ENCODE measurements around the gene TMEM92.
"Not testable (repeated sequence)": the region's sequence is repeated elsewhere in the genome, so short reads cannot be mapped to it uniquely, and the experiment has no call there.

Gene TMEM92

DNA sequence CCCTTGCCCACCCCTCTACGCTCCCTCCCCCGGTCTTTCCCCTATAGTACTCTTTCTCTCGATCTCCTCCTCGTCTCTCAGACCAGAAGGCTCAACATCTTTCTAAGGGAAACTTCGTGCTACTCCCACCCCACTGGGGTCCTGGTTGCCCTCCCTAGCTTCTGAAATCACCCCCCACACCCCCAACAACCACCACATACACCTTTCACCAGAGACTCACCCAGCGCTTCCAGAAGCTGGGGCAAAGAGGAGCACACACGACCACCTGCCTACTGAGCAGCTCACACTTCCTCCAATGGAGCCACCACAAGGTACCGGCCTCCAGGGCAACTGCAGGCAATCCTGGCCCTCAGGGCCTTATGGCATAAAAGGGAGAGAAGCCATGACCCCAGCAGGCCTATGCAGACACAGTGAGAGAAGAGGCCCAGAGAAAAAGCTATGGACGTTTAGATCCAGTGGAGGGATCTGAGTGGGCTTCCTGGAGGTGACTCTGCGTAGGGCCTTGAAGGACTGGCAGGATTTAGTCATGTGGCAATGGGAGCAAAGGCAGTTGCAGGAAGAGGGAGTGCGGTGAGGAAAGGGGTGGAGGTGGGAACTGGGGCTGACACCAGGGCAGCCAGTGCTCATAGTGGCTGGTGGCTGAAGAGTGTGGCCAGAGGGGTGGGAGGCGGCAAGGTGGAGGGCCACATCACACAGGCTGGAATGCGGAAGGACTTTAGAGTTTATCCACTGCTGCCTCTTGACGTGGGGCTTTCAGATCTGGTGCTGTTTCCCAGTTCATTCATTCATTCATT lies 12.1 kb upstream of the TMEM92 start:
- no peak for DNase-seq

DNA sequence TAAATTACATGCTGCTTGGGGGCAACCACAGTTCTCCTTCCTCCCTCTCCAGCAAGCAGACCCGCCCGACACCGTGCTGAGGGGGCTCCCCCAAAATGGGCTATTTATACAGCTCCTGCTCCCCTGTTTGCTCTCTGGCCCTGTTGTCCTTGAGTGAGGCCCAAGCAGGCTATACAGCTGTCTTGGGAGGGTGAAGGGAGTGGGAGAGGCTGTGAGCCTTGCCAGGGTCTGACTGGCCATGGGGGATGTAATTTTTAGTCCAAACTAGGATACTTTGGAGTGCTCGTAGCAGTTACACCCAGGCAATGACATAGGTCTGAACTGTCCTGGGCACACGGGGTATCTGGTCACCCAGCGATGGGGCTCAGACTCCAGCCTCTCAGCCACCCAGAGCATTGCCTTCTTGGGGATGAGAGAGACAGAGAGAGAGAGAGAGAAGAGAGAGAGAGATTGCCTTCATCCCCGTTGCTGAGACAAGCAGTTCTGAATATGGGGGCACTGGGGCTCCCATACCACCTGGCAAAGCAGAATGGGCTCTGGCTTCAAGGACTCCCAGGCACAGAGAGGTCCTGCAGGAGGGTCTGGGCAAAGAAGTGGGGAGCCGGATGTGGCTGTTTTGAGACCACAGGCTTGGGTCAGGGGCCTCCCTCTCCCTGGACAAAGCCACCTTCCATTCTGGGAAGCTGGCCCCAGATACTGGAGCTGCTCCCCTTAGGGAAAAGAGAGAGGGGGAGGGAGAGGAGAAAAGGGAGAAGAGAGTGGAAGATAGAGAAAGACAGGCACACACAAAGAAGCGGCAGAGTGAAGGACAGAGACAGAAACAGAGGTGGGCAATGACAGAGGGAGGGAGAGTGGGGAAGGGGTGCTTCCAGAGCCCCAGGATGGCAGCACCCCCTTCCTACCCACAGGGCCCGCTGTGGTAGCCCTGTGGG lies 10.7 kb upstream of the TMEM92 start:
- no peak for DNase-seq

DNA sequence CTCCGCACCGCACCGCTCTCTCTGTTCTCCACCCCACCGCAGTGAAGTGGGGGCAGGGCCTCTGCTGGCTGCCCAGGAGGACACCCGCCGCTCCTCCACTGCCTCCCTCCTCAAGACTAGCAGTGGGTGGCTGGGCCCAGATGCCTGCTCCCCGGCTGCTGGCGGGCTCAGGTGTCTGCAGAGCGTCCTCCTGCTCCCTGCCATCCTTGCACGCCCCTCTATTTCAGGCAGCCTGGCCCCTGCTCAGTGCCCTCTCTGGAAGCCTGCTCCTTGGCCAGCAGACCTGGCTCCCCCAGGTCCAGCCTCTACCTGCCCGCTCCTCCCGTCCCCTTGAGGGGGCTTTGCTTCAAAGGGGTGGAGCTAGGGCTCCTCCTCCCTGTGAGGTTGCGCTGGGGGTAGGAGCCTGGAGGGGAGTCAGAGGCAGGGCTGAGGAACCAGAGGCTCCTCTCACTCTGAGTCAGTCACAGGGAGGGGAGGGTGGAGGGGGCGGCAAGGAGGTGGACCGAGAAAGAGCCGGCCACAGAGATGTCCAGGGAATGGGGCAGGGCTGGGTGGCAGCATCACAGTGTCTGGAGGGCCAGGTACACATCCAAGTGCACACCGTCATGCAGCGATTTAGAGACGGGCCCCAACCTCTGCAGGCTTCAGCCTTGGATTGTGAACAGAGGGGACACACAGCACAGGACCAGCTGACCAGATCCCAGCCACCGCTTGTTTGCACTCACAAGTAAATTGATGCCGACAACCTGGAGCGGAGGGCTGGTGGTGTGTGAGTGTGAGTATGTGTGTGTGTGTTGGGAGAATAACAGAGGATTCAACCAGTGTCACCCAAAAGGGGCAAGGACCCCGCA lies 9.8 kb upstream of the TMEM92 start:
- DNase-seq: no peak

DNA sequence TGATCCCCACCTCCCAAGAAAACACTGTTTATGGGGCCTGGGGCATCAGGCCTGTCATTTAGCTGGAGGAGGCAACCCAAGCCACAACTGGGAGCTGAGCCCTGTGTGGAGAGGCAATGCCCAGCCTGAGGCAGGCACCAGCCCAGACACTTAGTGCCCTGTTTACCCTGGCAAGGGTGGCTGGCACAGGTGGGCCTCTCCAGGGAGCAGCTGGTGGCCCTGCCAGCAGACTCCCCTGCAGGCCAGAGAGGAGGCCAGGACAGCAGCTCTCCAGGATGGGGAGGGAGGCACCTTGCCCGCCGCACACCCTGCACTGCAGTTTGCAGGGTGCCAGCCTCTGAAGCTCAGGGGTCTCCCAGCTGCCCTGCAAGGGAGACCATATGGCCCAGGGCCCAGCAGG lies 9.1 kb upstream of the TMEM92 start:
- DNase-seq: no peak

DNA sequence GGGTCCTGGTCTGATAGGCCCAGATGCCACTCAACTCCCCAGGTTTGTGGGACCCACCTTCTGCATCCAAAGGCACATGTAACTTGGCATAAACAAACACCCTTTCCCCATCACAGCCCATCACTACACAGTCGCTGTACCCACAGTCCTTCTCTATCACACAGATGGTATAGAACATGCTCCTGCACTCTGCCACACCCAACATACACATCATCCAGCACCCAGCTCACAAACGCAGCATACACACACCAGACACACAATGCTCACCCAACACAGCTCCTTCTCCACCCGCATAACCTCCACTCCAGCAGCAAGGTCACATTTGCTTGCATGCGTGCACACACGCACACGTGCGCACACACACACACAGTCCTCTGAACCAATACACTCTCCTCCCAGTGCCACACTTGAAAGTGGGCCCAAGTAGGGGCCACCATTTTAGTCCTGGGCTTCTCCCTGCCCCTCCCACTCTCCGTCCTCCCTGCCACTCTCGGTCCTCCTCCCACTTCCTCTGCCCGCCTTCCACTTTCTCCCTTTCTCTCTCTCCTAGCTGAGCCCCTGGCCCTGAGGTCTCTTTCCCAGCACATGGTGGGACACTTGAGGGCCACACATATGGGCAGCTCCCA lies 8.5 kb upstream of the TMEM92 start:
- DNase-seq: no peak

DNA sequence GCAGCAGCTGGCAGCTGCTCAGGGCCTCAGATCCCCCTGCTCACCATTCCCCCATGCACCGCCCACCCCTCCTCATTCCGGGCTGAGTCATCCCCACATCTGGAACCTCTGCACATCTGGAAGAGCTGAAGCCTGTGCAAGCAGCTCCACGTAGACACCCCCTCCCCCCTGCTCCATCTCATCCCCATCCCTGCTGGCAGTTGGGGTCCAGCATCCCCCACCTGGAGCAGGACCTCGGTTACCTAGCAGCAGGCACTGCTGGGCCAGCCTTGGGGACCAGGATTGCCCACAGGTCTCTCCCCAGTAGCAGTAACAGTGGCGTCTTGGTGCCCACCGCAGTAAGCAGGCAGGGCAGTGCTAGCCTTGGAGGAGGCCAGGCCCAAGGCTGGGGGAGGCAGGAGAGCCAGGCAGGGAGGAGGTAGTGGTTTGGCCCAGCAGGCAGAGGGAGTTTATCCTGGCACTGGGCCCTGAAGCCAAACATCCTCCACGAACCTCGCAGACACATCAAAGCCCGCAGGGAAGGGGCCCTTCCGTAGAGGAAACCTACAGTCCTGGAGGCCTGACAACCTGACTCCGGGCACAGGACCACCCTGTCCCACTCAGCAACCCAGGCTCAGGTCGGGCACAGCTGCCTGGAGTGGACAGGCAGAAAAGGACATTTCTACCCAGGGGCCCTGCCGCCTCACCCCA lies 7.7 kb upstream of the TMEM92 start:
- no peak for DNase-seq

DNA sequence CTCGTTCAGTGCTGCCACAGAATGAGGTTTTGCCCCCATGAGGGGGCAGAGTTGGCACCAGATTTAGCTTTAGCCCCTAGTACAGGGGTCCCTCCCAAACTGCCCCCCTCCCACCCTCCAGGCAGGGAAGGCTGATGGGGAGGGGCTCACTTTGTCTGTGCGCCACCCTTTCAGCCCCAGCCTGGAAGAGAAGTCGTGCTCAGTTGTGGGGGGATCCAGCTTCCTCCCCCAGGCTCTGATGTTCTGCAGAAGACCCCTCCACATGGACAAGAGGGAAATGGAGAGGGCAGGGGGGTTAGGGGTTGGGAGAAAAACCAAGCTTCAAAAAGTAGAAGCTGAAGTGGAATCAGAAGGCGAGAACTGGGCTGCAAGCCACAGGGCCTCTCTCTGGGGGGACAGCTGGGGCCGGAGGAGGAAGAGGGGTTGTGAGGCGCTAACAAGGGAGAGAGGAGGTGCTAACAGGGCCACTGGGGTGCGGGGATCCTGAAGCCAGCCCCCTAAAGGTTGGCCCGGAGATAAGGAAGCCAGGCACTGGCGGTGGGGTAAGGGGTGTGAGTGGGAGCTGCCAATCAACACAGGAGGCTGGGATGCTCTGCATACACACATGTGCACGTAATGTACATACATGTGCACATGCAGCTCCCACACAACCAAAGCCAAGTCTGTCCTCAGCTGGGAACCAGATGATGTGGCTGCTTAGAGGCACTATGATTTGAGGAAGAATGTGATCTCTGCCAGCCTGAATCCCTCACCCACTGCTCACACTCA lies 7.0 kb upstream of the TMEM92 start:
- no peak for DNase-seq

DNA sequence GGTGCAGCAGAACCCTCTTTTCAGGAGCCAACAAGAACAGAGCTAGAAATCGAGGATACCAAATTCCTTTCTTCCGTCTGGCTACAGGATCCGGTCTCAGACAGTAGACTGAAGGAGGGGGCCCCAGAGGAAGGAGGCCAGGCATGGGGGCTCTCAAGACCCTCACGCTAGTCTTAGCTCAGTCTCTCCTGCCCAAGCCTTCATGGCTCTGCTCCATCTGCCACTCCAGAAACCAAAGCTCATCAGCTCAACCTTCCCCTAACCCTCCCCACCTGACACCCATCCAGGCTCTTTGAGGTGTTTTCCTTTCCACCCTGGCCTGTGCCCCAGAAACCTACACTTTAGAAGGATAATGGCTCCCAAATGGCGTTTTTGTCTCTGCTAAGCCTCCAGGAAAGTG lies 6.2 kb upstream of the TMEM92 start:
- DNase-seq: no peak

DNA sequence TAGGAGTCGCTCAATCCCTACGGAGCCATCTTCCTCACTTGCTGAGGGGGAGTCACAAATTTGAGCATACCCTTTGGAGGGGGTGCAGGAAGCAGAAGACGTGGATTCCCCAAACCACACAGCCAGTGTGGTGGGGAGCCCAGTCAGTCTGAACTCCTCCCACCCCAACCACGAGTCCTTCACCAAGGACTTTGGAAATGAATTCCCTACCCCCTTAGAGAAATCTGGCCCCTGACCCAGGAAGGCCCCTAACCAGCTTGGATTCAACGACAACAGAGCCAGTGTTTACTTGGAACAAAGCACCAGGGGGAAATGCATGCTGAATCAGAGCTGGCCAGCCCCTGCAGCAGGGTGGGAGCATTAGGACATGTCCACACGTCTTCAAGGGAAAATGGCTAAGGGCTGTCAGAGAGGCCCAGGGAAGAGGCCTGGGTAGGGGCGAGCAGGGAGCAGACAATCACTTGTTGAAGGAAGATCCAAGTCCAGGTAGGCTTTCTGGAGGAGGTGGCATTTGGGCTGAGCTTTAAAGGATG lies 5.5 kb upstream of the TMEM92 start:
- DNase-seq: no peak

DNA sequence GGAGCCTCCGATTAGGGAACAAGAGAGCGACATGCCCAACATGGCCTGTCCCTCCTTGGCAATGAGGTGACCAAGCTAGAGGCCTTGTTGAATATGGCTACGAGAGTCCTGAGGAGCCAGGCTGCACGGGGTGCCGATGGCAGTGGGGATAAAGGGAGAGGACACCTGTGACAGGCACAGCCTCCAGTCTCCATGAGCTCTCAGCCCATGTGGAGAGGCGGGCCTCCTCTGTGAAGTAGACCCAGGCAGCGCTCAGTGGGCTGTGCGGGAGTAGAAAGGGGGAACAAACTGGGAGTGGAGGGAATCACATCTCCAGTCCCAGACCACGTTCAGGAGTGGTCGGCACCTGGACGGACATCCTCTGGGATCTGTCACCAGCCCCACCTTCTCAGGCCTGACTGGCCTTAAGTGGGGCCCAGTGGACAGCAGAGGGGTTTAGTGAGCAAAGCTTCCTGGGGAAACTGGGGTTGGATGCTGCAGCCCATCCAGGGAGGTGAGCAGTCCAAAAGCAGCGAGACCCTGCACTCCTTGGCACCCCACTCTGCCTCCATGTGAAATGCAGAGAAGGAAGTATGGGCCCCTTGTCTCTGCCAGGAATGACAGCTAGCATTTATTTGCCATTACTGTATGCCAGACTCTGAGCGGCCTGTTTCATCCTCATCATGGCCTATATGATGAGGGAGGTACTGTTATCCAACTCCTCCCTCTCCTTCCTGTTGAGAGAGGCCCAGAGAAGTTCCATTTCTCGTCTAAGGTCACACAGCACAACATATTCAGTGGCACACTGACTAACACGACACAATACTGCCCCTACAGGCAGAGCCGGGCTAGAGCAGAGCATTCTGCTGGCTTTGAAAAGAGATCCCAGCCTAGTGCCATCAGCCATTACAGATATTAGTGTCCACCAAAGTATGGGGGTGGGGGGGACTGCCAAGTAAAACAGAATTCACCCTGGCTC lies 4.5 kb upstream of the TMEM92 start:
- peak; percentile 39 for DNase-seq

DNA sequence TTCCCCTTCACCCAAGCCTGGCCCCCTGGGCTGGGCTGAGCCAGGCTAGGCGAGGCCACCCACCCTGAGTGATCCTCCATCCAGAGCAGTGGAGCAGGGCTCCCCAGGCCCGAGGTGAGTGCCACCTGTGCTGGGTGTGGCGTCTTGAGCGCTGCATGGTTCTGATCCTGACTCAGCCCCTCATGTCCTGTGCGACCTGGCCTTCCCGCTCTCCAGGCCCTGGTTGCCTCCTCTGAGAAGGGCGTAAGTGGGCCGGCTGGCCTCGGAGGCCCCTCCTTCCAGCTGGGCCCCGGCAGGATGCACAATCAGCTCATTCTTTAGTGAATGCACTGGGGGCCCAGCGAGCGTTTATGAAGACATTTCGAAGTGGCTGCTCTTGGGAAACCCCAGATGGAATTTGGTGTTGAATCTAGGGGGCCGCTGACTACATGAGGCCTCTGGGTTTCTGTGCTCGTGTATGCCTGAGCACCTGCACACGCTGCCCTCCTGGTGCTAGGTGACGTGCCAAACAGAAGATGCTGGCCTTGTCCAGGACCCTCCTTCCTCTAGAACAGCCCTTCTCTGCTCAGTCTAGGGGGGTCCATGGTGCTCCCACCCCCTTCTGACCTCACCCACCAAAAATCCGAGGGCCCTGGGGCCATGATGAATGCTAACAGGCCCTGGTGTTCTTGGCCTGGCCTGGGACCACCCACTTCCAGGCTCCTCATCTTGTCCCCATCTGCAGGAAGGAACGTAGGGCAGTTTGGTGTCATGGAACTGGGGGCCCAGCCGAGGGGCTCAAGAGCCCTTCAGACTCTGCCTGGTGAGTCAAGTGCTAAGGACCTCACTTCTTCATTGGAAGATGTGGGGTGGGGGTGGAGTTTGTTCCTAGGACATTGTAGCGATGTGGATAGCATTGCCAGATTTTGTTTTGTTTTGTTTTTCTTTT lies 3.6 kb upstream of the TMEM92 start:
- no peak for DNase-seq

DNA sequence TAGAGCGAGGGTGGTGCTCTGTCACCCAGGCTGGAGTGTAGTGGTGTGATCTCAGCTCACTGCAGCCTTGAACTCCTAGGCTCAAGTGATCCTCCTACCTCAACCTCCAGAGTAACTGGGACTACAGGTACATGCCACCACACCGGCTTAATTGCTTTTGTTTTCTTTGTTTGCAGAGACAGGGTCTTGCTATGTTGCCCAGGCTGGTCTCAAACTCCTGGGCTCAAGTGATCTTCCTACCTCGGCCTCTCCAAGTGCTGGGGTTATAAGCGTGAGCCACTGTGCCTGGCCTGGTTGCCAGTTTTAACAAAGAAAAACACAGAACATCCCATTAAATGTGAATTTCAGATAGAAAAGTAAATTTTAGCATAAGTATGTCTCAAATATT lies 2.9 kb upstream of the TMEM92 start:
- DNase-seq: not testable (repeated sequence)

DNA sequence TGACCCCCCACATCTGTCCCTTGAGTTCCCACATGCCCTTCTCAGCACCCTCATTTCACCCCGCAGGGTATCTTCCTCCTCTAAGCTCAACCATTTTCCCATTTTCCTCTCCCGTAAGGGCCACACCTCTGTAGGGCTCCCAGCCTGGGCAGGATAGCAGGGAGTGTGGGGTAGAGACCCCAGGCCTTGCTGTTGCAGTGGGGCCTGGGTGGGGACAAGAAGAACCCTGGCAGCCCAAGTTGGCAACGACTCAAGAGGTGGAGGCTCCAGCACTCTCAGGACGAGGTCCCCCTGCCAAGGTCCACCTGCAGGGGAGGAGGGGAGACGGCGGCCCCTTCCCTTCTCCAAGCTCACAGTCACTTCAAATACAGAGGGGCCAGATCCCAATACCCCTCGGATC lies 2.0 kb upstream of the TMEM92 start:
- DNase-seq: no peak

DNA sequence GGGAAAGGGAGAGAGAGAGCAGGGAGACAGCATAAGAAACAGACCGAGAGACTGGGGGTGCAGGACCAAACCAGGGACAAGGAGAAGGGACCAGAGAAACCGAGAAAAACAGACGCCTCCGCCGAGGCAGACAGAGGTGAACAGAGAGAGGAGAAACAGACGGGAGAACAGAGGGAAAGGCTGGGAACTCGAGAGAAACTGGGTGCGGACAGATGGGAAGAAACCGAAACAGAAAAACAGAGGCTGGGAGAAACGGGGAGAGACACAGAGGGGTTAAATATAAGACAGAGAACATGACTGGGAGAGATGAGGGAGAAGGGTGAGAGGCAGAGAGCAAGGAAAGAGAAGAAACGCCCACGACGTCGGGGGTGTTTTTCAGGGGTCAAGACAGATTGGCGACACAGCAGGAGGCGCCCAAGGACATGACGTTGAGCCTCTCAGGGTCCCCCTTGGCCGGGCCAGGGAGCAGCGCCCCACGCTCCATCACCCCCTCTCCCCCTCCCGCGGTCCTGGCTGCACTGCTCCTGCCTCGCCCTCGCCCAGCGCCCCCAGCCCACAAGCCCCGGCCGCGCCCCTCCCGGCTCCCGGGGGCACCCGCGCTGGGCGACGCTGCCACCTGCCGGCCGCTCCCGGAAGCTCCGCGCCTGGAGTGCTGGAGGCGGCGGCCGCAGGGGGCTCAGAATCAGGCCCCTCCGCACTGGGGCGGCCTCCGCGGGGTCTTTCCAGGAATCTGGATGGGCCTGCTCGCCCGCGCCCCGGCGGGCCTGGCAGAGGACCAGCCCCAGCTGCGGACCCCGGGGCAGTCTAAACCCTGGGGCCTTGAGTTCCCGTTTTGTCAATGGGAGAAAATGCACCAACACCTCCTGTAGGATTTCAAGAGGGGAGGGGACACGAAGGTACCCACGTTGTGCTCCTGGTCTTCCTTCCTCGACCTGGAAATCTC lies 1.3 kb upstream of the TMEM92 start:
- no peak for DNase-seq

DNA sequence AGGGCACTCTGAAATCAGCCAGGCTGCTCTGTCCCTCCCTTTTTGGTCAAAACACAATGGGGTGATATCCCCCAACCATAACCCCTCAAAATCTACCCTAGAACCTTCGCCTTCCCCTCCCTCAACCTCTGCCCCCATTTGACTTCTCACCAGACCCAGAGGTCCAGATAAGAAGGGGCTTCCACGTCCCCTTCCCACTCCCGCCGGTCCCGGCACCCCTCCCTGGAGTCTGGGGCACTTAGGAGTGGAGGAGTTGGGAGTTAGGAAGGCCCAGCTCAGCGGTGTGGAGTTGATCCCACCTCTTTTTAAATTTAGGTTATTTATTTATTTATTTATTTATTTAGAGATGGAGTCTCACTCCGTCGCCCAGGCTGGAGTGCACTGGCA lies 619 bp upstream of the TMEM92 start:
- DNase-seq: no peak

DNA sequence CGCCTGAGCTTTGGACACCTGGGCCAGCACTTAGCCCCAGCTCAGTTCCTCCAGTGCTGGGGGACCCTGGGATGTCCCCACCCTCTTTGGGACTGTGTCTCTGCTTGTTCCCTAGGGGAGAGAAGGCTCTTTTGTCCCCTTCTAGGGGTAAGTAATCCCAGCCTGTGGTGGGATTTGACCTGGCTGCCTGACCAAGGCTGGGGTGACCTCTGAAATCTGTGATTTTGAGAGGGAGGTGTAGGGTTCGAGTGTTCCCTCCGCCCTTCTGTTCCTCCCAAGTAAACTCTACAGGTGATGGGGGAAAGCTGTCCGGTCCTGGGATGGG lies 593 bp downstream of the TMEM92 start:
- DNase-seq: no peak

DNA sequence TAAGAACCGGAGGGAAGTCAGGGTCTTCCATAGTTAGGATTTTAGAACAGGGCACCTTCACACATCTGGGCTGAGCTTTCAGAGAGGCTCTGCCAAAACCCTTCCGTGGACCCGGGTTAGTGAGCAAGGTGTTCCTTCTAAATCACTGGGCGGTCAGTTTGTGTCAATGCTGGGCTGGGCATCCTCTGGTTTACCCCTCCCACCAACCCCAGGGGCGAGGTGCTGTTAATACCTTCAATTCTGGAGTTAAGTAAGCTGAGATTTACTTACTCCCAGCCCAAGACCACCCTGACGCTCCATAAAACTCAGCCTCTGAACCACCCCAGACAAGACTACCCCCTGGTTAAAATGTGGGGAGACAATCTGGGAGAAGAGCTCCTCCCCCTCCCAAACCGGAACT lies 1.0 kb downstream of the TMEM92 start:
- DNase-seq: no peak
